ENCODE measurements around the gene GIMAP8.
A peak's percentile ranks its signal among the peaks of the same experiment; 100 is the strongest.

GIMAP8 gene

DNA sequence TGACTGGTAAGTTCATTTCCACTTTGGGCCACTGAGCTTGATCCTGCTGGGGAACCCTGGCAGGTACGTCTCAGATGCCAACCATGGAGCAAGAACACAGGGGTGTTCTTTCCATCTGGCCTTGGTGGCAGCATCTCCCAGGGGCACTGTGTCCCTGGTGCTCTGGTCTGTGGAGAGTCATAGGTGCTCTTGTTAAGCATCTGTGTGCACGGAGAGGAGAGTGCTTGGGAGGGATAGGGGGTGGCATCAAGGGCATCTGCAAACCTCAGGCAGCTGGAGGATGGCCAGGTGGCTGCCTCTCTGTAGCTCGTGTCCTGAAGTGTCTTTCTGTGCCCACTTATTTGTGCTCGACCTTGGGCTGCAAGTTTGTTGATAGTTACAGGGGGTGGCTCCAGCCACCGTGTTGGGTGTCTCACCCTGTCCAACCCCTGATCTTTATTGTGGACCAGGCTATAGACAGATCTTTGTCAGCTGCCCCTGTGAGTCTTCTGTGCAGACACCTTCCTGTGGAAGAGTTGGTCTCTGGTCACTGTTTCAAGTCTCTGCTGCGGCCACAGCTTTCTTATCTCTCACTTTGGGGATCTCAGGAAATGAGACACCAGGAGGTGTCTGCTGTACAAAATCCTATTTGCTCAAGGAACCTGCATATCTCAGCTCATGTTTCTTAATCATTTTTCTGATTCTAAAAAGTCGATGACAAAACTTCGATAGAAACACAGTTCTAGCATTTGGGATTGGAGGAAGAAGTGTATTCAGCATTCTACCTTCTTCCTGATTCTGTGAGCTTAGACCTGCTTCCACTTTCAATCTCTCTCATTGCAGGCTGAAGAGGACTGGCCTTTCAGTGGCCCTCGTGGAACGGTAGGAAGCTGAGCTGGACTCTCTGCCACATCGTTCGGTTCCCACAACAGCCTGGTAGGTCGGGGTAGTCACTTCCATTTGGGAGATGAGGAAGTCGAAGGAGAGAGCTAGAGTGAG lies 17.2 kb upstream of the GIMAP8 start:
- in situ Hi-C loops (cut with MboI; ENCODE audit: low pct_unique_long_range_greater_than_20kb, low sequenced_read_pairs): no loop called here
- peak; percentile 23 for DNase-seq

DNA sequence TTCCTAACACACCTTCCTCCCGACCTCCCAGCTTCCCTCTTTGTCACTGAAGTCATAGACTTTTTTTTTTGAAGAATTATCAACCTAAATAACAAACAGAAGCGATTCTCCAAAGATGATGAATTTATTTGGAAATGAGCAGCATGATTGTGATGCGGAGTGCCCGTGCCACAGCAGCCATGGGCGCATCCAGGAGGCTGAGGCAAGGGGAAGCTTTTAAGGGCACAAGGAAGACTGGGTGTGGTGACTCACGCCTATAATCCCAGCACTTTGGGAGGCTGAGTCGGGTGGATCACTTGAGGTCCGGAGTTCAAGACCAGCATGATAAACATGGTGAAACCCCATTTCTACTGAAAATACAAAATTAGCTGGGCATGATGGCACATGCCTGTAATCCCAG lies 16.2 kb upstream of the GIMAP8 start:
- in situ Hi-C loops (cut with MboI; ENCODE audit: low pct_unique_long_range_greater_than_20kb, low sequenced_read_pairs): no loop called here
- DNase-seq: no peak

- in situ Hi-C loops (cut with MboI; ENCODE audit: low pct_unique_long_range_greater_than_20kb, low sequenced_read_pairs): no loop called here
- no peak for DNase-seq
These were observed 15.4 kb upstream of the GIMAP8 start for GRCh38 chr7:150435047-150435389.

DNA sequence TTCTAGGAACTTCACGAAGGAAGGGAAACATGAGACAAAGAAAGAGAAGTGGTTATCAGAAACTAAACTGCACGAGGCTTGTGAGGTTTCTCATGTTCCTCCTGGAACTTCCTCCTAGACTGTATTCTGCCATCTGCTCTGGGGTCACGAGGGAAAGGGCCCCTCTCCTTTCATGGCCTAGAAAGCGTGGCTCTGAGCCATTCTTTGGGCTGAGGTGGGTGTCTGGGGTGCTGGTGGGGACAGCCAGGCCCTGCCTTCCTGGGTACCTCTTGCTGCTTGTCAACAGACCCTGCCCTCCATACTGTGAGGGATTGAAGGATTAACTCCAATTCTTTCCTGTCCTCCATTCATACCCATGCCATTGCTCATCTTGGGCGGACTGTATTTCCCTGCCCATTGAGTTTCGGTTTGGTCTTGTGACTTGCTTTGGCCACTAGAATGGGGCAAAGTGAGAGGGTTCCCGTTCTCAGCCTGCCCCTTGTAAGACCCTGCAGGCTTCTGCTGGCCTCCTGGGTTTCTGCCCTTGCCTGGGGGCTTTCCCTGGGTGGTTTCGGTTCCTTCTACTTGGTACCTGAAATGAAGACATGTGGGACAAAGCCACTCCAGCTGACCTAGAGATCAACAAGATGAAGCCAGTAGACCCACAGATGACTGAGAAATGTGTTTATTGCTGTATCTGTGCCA lies 14.9 kb upstream of the GIMAP8 start:
- in situ Hi-C loops (cut with MboI; ENCODE audit: low pct_unique_long_range_greater_than_20kb, low sequenced_read_pairs): no loop called here
- peak; percentile 73 for DNase-seq

DNA sequence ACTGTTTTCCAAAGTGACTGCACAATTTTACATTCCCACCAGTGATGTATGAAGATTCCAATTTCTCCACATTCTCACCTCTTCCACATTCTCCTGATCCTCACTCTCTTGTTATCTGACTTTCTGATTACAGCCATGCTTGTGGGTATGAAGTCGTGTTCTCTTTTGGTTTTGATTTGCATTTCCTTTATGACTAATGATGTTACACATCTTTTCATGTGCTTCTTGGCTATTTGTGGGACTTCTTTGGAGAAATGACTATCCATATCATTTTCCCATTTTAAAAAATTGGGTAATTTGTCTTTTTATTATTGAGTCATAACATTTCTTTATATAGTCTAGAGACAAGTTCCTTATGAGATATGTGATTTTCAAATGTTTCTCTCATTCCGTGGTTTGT lies 10.5 kb upstream of the GIMAP8 start:
- in situ Hi-C loops (cut with MboI; ENCODE audit: low pct_unique_long_range_greater_than_20kb, low sequenced_read_pairs): no loop called here
- no peak for DNase-seq

- in situ Hi-C loops (cut with MboI; ENCODE audit: low pct_unique_long_range_greater_than_20kb, low sequenced_read_pairs): no loop called here
- DNase-seq: no peak
These were observed 8.9 kb upstream of the GIMAP8 start for GRCh38 chr7:150441524-150441923.

GRCh38 chr7:150442811-150443210 lies 7.6 kb upstream of the GIMAP8 start:
- in situ Hi-C loops (cut with MboI; ENCODE audit: low pct_unique_long_range_greater_than_20kb, low sequenced_read_pairs): no loop called here
- no peak for DNase-seq

- in situ Hi-C loops (cut with MboI; ENCODE audit: low pct_unique_long_range_greater_than_20kb, low sequenced_read_pairs): no loop called here
- no peak for DNase-seq
These were observed 6.5 kb upstream of the GIMAP8 start for GRCh38 chr7:150443793-150444540.

- no peak for DNase-seq
- in situ Hi-C loops (cut with MboI; ENCODE audit: low pct_unique_long_range_greater_than_20kb, low sequenced_read_pairs): no loop called here
These were observed 5.6 kb upstream of the GIMAP8 start for GRCh38 chr7:150444674-150445365.

DNA sequence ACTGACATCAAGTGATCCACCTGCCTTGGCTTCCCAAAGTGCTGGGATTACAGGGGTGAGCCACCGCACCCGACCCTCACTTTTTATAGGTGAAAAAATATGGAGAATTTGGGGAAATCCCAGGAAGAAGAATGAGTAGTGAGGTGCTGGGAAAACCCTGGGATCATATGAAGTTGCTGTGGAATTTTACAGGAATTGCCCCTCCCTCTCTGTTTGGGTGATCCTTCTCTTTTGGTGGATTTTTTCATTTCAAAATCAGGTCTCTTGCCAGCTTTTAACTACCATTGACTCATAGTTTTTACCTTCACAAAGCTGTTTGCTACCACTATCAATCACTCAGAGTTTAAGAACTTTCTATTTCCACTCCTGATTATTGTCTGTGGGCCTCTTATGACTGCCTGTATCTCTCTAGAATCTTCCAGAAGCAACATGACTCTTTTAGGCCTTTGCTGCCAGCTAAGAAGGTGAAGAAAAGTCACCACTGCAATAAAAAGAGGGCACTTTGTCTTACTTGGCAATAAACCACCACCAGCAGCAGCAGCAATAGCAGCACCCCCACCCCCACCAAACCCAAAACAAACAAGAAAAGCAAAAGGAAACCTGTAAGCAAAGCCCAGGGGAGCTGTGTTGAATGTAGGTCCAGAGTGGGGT lies 4.0 kb upstream of the GIMAP8 start:
- DNase-seq: no peak
- in situ Hi-C loops (cut with MboI; ENCODE audit: low pct_unique_long_range_greater_than_20kb, low sequenced_read_pairs): no loop called here

DNA sequence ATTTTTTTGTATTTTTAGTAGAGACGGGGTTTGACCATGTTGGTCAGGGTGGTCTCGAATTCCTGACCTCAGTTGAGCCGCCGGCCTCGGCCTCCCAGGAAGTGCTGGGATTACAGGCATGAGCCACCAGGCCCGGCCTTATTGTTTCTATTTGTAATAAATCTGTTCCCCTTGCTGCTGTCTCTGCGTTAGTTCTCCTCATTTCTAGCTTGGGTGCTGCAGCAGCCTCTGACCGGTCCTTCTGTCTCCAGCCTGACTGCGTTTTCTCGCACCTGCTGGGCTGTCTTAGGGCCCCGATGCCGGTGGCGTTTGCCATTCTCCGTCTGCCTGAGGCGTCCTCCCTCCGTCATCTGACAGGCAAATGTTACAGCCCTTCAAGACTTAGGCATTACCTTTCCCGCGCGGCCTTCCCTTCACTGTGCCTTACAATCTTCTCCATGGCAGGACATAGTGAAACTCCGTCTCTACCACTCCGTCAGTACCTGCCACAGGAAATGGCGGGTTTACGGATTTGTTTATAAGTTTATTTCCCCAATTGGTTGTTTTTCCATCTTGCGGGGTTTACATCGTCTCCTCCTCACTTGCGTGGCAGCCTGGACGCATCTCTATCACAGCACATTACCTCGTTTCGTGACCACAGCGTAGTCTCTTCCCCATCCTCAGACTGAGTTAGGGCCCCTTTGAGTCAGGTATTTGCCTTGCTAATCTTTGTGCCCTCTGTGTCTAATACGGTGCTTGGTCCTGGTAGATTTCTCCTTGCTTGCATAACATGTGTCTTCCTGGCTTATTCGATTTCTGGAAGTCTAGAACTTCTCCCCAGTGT lies 2.3 kb upstream of the GIMAP8 start:
- in situ Hi-C loops (cut with MboI; ENCODE audit: low pct_unique_long_range_greater_than_20kb, low sequenced_read_pairs): no loop called here
- no peak for DNase-seq

GRCh38 chr7:150448789-150449147 lies 1.7 kb upstream of the GIMAP8 start:
- peak; percentile 84 for DNase-seq
- in situ Hi-C loops (cut with MboI; ENCODE audit: low pct_unique_long_range_greater_than_20kb, low sequenced_read_pairs): no loop called here

- in situ Hi-C loops (cut with MboI; ENCODE audit: low pct_unique_long_range_greater_than_20kb, low sequenced_read_pairs): no loop called here
- DNase-seq: no peak
These were observed 1.1 kb upstream of the GIMAP8 start for GRCh38 chr7:150449206-150449952.

GRCh38 chr7:150451097-150451793 lies 815 bp downstream of the GIMAP8 start:
- in situ Hi-C loops (cut with MboI; ENCODE audit: low pct_unique_long_range_greater_than_20kb, low sequenced_read_pairs): no loop called here
- peak; percentile 15 for DNase-seq

GRCh38 chr7:150451833-150452461 lies 1.5 kb downstream of the GIMAP8 start:
- in situ Hi-C loops (cut with MboI; ENCODE audit: low pct_unique_long_range_greater_than_20kb, low sequenced_read_pairs): no loop called here

GRCh38 chr7:150453181-150453580 lies 2.8 kb downstream of the GIMAP8 start:
- in situ Hi-C loops (cut with MboI; ENCODE audit: low pct_unique_long_range_greater_than_20kb, low sequenced_read_pairs): no loop called here
- DNase-seq: no peak

More at GRCh38 chr7:150451833-150452461, 1.5 kb downstream of the GIMAP8 start:
- no peak for DNase-seq
